AG10803 (cell line): ENCODE measurements around the gene NCS1.
"Not testable (repeated sequence)": the region's sequence is repeated elsewhere in the genome, so short reads cannot be mapped to it uniquely, and the experiment has no call there.

ENCODE experiments used
- DNase-seq: peaks from one replicate; pipeline ENCODE4 v3.0.0; 2010; ENCODE audit warnings: low read depth
- H3K4me3 ChIP-seq: 2 replicates; pipeline ENCODE4 v1.5.1; 2011; ENCODE audit warnings: mild to moderate bottlenecking, low read length, control low read depth
- CTCF ChIP-seq: conservative IDR thresholded peaks from 2 replicates; pipeline ENCODE4 v1.5.1; 2011; ENCODE audit warnings: mild to moderate bottlenecking, low read length, control low read depth, inconsistent platforms

NCS1 gene

GRCh38 chr9:130266236-130267098 is 94.3 kb downstream of the NCS1 start:
- DNase-seq, result no peak
- no peak overlapping the region for H3K4me3 ChIP-seq
- TF ChIP-seq CTCF, result no peak

- no peak for DNase-seq
- TF ChIP-seq CTCF, result no peak
- no peak overlapping the region for H3K4me3 ChIP-seq
Observed at GRCh38 chr9:130267930-130268329, 95.7 kb downstream of the NCS1 start.

- DNase-seq, result no peak
- no peak for TF ChIP-seq CTCF
- H3K4me3 ChIP-seq, result no peak overlapping the region
Observed at GRCh38 chr9:130268521-130269211, 96.5 kb downstream of the NCS1 start.

- TF ChIP-seq CTCF, result no peak
- no peak overlapping the region for H3K4me3 ChIP-seq
- no peak for DNase-seq
Observed at GRCh38 chr9:130271473-130271872, 99.3 kb downstream of the NCS1 start.

GRCh38 chr9:130275156-130275555 is 103.0 kb downstream of the NCS1 start:
- TF ChIP-seq CTCF, result no peak
- no peak overlapping the region for H3K4me3 ChIP-seq
- no peak for DNase-seq

GRCh38 chr9:130276121-130276520 is 103.9 kb downstream of the NCS1 start:
- no peak overlapping the region for H3K4me3 ChIP-seq
- peak; percentile 67 for DNase-seq
- no peak for TF ChIP-seq CTCF

GRCh38 chr9:130276955-130277354 is 104.8 kb downstream of the NCS1 start:
- no peak for TF ChIP-seq CTCF
- DNase-seq, result no peak

GRCh38 chr9:130277525-130277924 is 105.3 kb downstream of the NCS1 start:
- H3K4me3 ChIP-seq, result not testable (repeated sequence)

More at GRCh38 chr9:130276955-130277354, 104.8 kb downstream of the NCS1 start:
- H3K4me3 ChIP-seq, result no peak overlapping the region

More at GRCh38 chr9:130277525-130277924, 105.3 kb downstream of the NCS1 start:
- not testable (repeated sequence) for DNase-seq
